Vagina (tissue), 2 donors: Measurements from ENCODE around the gene SYCE3. TPM values are rescaled to one million over a fixed set of nuclear protein-coding genes. Genes with fewer than 3 reads are reported as not detected.

Source experiments
- DNase-seq, 2 donors: peaks; one replicate each; pipeline ENCODE4 v3.0.0-alpha.2; 2017; ENCODE audit errors: extremely low spot score in 2 of 2
- H3K27ac ChIP-seq: fragments of 200-600 bp; sonication (generic); one replicate; pipeline ENCODE4 v1.5.1; 2019
- H3K27me3 ChIP-seq: fragments of 200-600 bp; sonication (generic); one replicate; pipeline ENCODE4 v1.5.1; 2019
- H3K36me3 ChIP-seq, 2 donors: fragments of 200-600 bp; sonication (generic); one replicate each; pipeline ENCODE4 v1.5.1; 2017 to 2019
- H3K4me1 ChIP-seq: fragments of 200-600 bp; sonication (generic); one replicate; pipeline ENCODE4 v1.5.1; 2019
- H3K4me3 ChIP-seq, 2 donors: fragments of 200-600 bp; sonication (generic); 1 replicate in 1 of 2; 2 replicates in 1 of 2; pipeline ENCODE4 v1.5.1; 2016 to 2019
- H3K9me3 ChIP-seq: fragments of 200-600 bp; sonication (generic); one replicate; pipeline ENCODE4 v1.5.1; 2019
- CTCF ChIP-seq, 3 experiments: fragments of 450-650 bp in 2 of 3; fragments of 200-600 bp in 1 of 3; sonication (generic) in 1 of 3; IDR thresholded peaks; one replicate each; pipeline ENCODE4 v1.5.1; 2017 to 2019; ENCODE audit warnings: antibody characterized with exemption in 3 of 3, mild to moderate bottlenecking in 2 of 3, moderate library complexity in 2 of 3
- POLR2A ChIP-seq, 2 donors: fragments of 450-650 bp; IDR thresholded peaks; one replicate each; pipeline ENCODE4 v1.6.1; 2017; ENCODE audit warnings: antibody characterized with exemption in 2 of 2, mild to moderate bottlenecking in 2 of 2, moderate library complexity in 2 of 2
- POLR2AphosphoS5 ChIP-seq, 2 donors: sonication (generic); formaldehyde crosslinking; IDR thresholded peaks; one replicate each; pipeline ENCODE4 v1.9.0; 2017; ENCODE audit warnings: antibody characterized with exemption in 2 of 2, mild to moderate bottlenecking in 2 of 2, low read depth in 1 of 2; ENCODE audit not compliant: insufficient read depth in 1 of 2
- intact Hi-C: fragments of 100-400 bp; cut with DNase I; formaldehyde crosslinking; loops from one replicate; pipeline ENCODE4 v1.15.1; 2023
- total RNA-seq: library from RNA; depleted of rRNA; stranded (reverse); fragments of >200 nt; gene quantifications from one replicate; pipeline ENCODE4 v1.2.3, GENCODE V29; 2016

The SYCE3 gene
- total RNA-seq, 1 donor from 2014 or later, result not detected

- intact Hi-C loops, result no loop called here
- no peak overlapping the region for H3K4me3 ChIP-seq
Observed at GRCh38 chr22:50577697-50577986, 14.9 kb upstream of the SYCE3 start.

GRCh38 chr22:50576806-50577696 lies 14.3 kb upstream of the SYCE3 start:
- no peaks in the 10 kb centered on the region for H3K27me3 ChIP-seq
- no peak for DNase-seq
- H3K27ac ChIP-seq, result no peak overlapping the region
- H3K36me3 ChIP-seq, result no peaks in the 10 kb centered on the region
- H3K4me1 ChIP-seq, result peaks cover 18% of the 10 kb centered on the region
- intact Hi-C loops, result no loop called here
- H3K4me3 ChIP-seq, result no peak overlapping the region
- TF ChIP-seq CTCF (IDR thresholded peaks at IDR 0.05) (no peak), POLR2A (IDR thresholded peaks at IDR 0.05) (no peak), POLR2AphosphoS5 (IDR thresholded peaks at IDR 0.05; ENCODE audit: insufficient read depth in 1 of 2, low read depth in 1 of 2) (no peak)
- H3K9me3 ChIP-seq, result no peaks in the 10 kb centered on the region

More at GRCh38 chr22:50577697-50577986, 14.9 kb upstream of the SYCE3 start:
- peaks cover 18% of the 10 kb centered on the region for H3K4me1 ChIP-seq
- no peak for DNase-seq
- H3K27ac ChIP-seq, result no peak overlapping the region
- H3K36me3 ChIP-seq, result no peaks in the 10 kb centered on the region
- TF ChIP-seq POLR2A (IDR thresholded peaks at IDR 0.05), result no peak
- TF ChIP-seq CTCF (IDR thresholded peaks at IDR 0.05), result no peak
- no peak for TF ChIP-seq POLR2AphosphoS5 (IDR thresholded peaks at IDR 0.05; ENCODE audit: insufficient read depth in 1 of 2, low read depth in 1 of 2)
- H3K9me3 ChIP-seq, result no peaks in the 10 kb centered on the region
- no peaks in the 10 kb centered on the region for H3K27me3 ChIP-seq

GRCh38 chr22:50576070-50576469 lies 13.4 kb upstream of the SYCE3 start:
- peaks cover 9% of the 10 kb centered on the region for H3K4me1 ChIP-seq
- no peaks in the 10 kb centered on the region for H3K9me3 ChIP-seq
- intact Hi-C loops, result no loop called here
- TF ChIP-seq POLR2AphosphoS5 (IDR thresholded peaks at IDR 0.05; ENCODE audit: insufficient read depth in 1 of 2, low read depth in 1 of 2) (no peak), POLR2A (IDR thresholded peaks at IDR 0.05) (no peak), CTCF (IDR thresholded peaks at IDR 0.05) (no peak)
- H3K4me3 ChIP-seq, result no peak overlapping the region
- H3K36me3 ChIP-seq, result peaks cover 0 to 2% of the 10 kb centered on the region in 2 donors
- no peak overlapping the region for H3K27ac ChIP-seq
- H3K27me3 ChIP-seq, result no peaks in the 10 kb centered on the region
- DNase-seq, result no peak

- peaks cover 0 to 8% of the 10 kb centered on the region in 2 donors for H3K36me3 ChIP-seq
- no peak for DNase-seq
Observed at GRCh38 chr22:50575426-50575941, 12.8 kb upstream of the SYCE3 start.

More at GRCh38 chr22:50575426-50575941, 12.8 kb upstream of the SYCE3 start:
- intact Hi-C loops, result no loop called here
- no peak overlapping the region for H3K27ac ChIP-seq
- H3K27me3 ChIP-seq, result no peaks in the 10 kb centered on the region
- H3K4me3 ChIP-seq, result no peak overlapping the region
- TF ChIP-seq CTCF (IDR thresholded peaks at IDR 0.05), result no peak
- TF ChIP-seq POLR2AphosphoS5 (IDR thresholded peaks at IDR 0.05; ENCODE audit: insufficient read depth in 1 of 2, low read depth in 1 of 2), result no peak
- no peak for TF ChIP-seq POLR2A (IDR thresholded peaks at IDR 0.05)
- peaks cover 9% of the 10 kb centered on the region for H3K4me1 ChIP-seq
- H3K9me3 ChIP-seq, result no peaks in the 10 kb centered on the region
